Measurements from ENCODE around the gene GALP.
"Not testable (repeated sequence)": the region's sequence is repeated elsewhere in the genome, so short reads cannot be mapped to it uniquely, and the experiment has no call there.

The GALP gene

GRCh38 chr19:56159622-56160271 is 16.1 kb upstream of the GALP start:
- H3K4me1 ChIP-seq (ENCODE audit: control insufficient read depth, insufficient read depth, low read length, unreplicated experiment): no peaks in the 10 kb centered on the region
- H3K4me3 ChIP-seq (ENCODE audit: low read depth, low read length): no peak overlapping the region
- no peaks in the 10 kb centered on the region for H3K36me3 ChIP-seq (ENCODE audit: insufficient read depth, low read length)
- no peaks in the 10 kb centered on the region for H3K79me2 ChIP-seq (ENCODE audit: control insufficient read depth, insufficient read depth, low read length, unreplicated experiment)
- no peaks in the 10 kb centered on the region for H3K27me3 ChIP-seq (ENCODE audit: insufficient read depth, low read length)
- H3K27ac ChIP-seq (ENCODE audit: low read depth, low read length): no peak overlapping the region
- no peak overlapping the region for H2AFZ ChIP-seq (ENCODE audit: low read length, unreplicated experiment)

GRCh38 chr19:56161534-56161933 is 14.3 kb upstream of the GALP start:
- Histone ChIP-seq H3K79me2 (ENCODE audit: control insufficient read depth, insufficient read depth, low read length, unreplicated experiment) (no peaks in the 10 kb centered on the region), H3K4me1 (ENCODE audit: control insufficient read depth, insufficient read depth, low read length, unreplicated experiment) (no peaks in the 10 kb centered on the region), H3K4me3 (ENCODE audit: low read depth, low read length) (no peak overlapping the region), H3K27ac (ENCODE audit: low read depth, low read length) (no peak overlapping the region), H2AFZ (ENCODE audit: low read length, unreplicated experiment) (no peak overlapping the region), H3K36me3 (ENCODE audit: insufficient read depth, low read length) (no peaks in the 10 kb centered on the region), H3K27me3 (ENCODE audit: insufficient read depth, low read length) (no peaks in the 10 kb centered on the region)

- no peaks in the 10 kb centered on the region for H3K79me2 ChIP-seq (ENCODE audit: control insufficient read depth, insufficient read depth, low read length, unreplicated experiment)
- H3K27me3 ChIP-seq (ENCODE audit: insufficient read depth, low read length): no peaks in the 10 kb centered on the region
- no peaks in the 10 kb centered on the region for H3K36me3 ChIP-seq (ENCODE audit: insufficient read depth, low read length)
- no peak overlapping the region for H3K4me3 ChIP-seq (ENCODE audit: low read depth, low read length)
- H3K27ac ChIP-seq (ENCODE audit: low read depth, low read length): no peak overlapping the region
- no peak overlapping the region for H2AFZ ChIP-seq (ENCODE audit: low read length, unreplicated experiment)
- no peaks in the 10 kb centered on the region for H3K4me1 ChIP-seq (ENCODE audit: control insufficient read depth, insufficient read depth, low read length, unreplicated experiment)
These were observed 13.6 kb upstream of the GALP start for GRCh38 chr19:56162258-56162657.

- Histone ChIP-seq H2AFZ (ENCODE audit: low read length, unreplicated experiment) (no peak overlapping the region), H3K4me3 (ENCODE audit: low read depth, low read length) (no peak overlapping the region), H3K36me3 (ENCODE audit: insufficient read depth, low read length) (no peaks in the 10 kb centered on the region), H3K27me3 (ENCODE audit: insufficient read depth, low read length) (no peaks in the 10 kb centered on the region), H3K79me2 (ENCODE audit: control insufficient read depth, insufficient read depth, low read length, unreplicated experiment) (no peaks in the 10 kb centered on the region), H3K4me1 (ENCODE audit: control insufficient read depth, insufficient read depth, low read length, unreplicated experiment) (no peaks in the 10 kb centered on the region), H3K27ac (ENCODE audit: low read depth, low read length) (no peak overlapping the region)
These were observed 12.7 kb upstream of the GALP start for GRCh38 chr19:56163097-56163496.

- H3K27ac ChIP-seq (ENCODE audit: low read depth, low read length): no peak overlapping the region
- H3K4me1 ChIP-seq (ENCODE audit: control insufficient read depth, insufficient read depth, low read length, unreplicated experiment): no peaks in the 10 kb centered on the region
- no peak overlapping the region for H3K4me3 ChIP-seq (ENCODE audit: low read depth, low read length)
- no peak overlapping the region for H2AFZ ChIP-seq (ENCODE audit: low read length, unreplicated experiment)
- no peaks in the 10 kb centered on the region for H3K27me3 ChIP-seq (ENCODE audit: insufficient read depth, low read length)
- no peaks in the 10 kb centered on the region for H3K36me3 ChIP-seq (ENCODE audit: insufficient read depth, low read length)
- H3K79me2 ChIP-seq (ENCODE audit: control insufficient read depth, insufficient read depth, low read length, unreplicated experiment): no peaks in the 10 kb centered on the region
These were observed 8.7 kb upstream of the GALP start for GRCh38 chr19:56167064-56167578.

- no peak overlapping the region for H3K27ac ChIP-seq (ENCODE audit: low read depth, low read length)
- no peak overlapping the region for H3K4me3 ChIP-seq (ENCODE audit: low read depth, low read length)
- no peaks in the 10 kb centered on the region for H3K79me2 ChIP-seq (ENCODE audit: control insufficient read depth, insufficient read depth, low read length, unreplicated experiment)
- H2AFZ ChIP-seq (ENCODE audit: low read length, unreplicated experiment): no peak overlapping the region
- H3K27me3 ChIP-seq (ENCODE audit: insufficient read depth, low read length): peaks cover 8% of the 10 kb centered on the region
- no peaks in the 10 kb centered on the region for H3K36me3 ChIP-seq (ENCODE audit: insufficient read depth, low read length)
- H3K4me1 ChIP-seq (ENCODE audit: control insufficient read depth, insufficient read depth, low read length, unreplicated experiment): no peaks in the 10 kb centered on the region
These were observed 5.5 kb upstream of the GALP start for GRCh38 chr19:56170261-56170660.

- no peak overlapping the region for H3K4me3 ChIP-seq (ENCODE audit: low read depth, low read length)
- H3K27me3 ChIP-seq (ENCODE audit: insufficient read depth, low read length): peaks cover 10% of the 10 kb centered on the region
These were observed 1.7 kb upstream of the GALP start for GRCh38 chr19:56174086-56174485.

GRCh38 chr19:56174550-56174949 is 1.3 kb upstream of the GALP start:
- Histone ChIP-seq H3K36me3 (ENCODE audit: insufficient read depth, low read length) (no peaks in the 10 kb centered on the region), H3K4me3 (ENCODE audit: low read depth, low read length) (no peak overlapping the region), H2AFZ (ENCODE audit: low read length, unreplicated experiment) (no peak overlapping the region)

More at GRCh38 chr19:56174086-56174485, 1.7 kb upstream of the GALP start:
- H3K79me2 ChIP-seq (ENCODE audit: control insufficient read depth, insufficient read depth, low read length, unreplicated experiment): no peaks in the 10 kb centered on the region
- H3K4me1 ChIP-seq (ENCODE audit: control insufficient read depth, insufficient read depth, low read length, unreplicated experiment): no peaks in the 10 kb centered on the region
- H3K36me3 ChIP-seq (ENCODE audit: insufficient read depth, low read length): no peaks in the 10 kb centered on the region
- no peak overlapping the region for H3K27ac ChIP-seq (ENCODE audit: low read depth, low read length)
- no peak overlapping the region for H2AFZ ChIP-seq (ENCODE audit: low read length, unreplicated experiment)

GRCh38 chr19:56176310-56176709 is 502 bp downstream of the GALP start:
- H3K27me3 ChIP-seq (ENCODE audit: insufficient read depth, low read length); H3K4me1 ChIP-seq (ENCODE audit: control insufficient read depth, insufficient read depth, low read length, unreplicated experiment); H3K4me3 ChIP-seq (ENCODE audit: low read depth, low read length); H3K36me3 ChIP-seq (ENCODE audit: insufficient read depth, low read length); H3K79me2 ChIP-seq (ENCODE audit: control insufficient read depth, insufficient read depth, low read length, unreplicated experiment); H2AFZ ChIP-seq (ENCODE audit: low read length, unreplicated experiment); H3K27ac ChIP-seq (ENCODE audit: low read depth, low read length): not testable (repeated sequence)

More at GRCh38 chr19:56174550-56174949, 1.3 kb upstream of the GALP start:
- Histone ChIP-seq H3K4me1 (ENCODE audit: control insufficient read depth, insufficient read depth, low read length, unreplicated experiment) (no peaks in the 10 kb centered on the region), H3K27ac (ENCODE audit: low read depth, low read length) (no peak overlapping the region), H3K27me3 (ENCODE audit: insufficient read depth, low read length) (peaks cover 10% of the 10 kb centered on the region), H3K79me2 (ENCODE audit: control insufficient read depth, insufficient read depth, low read length, unreplicated experiment) (no peaks in the 10 kb centered on the region)

GRCh38 chr19:56176881-56177280 is 1.1 kb downstream of the GALP start:
- Histone ChIP-seq H3K36me3 (ENCODE audit: insufficient read depth, low read length) (no peaks in the 10 kb centered on the region), H3K27me3 (ENCODE audit: insufficient read depth, low read length) (peaks cover 10% of the 10 kb centered on the region), H3K79me2 (ENCODE audit: control insufficient read depth, insufficient read depth, low read length, unreplicated experiment) (no peaks in the 10 kb centered on the region), H3K4me1 (ENCODE audit: control insufficient read depth, insufficient read depth, low read length, unreplicated experiment) (no peaks in the 10 kb centered on the region), H2AFZ (ENCODE audit: low read length, unreplicated experiment) (no peak overlapping the region), H3K27ac (ENCODE audit: low read depth, low read length) (no peak overlapping the region), H3K4me3 (ENCODE audit: low read depth, low read length) (no peak overlapping the region)

GRCh38 chr19:56177564-56178243 is 1.9 kb downstream of the GALP start:
- peaks cover 10% of the 10 kb centered on the region for H3K27me3 ChIP-seq (ENCODE audit: insufficient read depth, low read length)
- no peak overlapping the region for H2AFZ ChIP-seq (ENCODE audit: low read length, unreplicated experiment)
- no peak overlapping the region for H3K27ac ChIP-seq (ENCODE audit: low read depth, low read length)
- no peaks in the 10 kb centered on the region for H3K36me3 ChIP-seq (ENCODE audit: insufficient read depth, low read length)
- H3K4me3 ChIP-seq (ENCODE audit: low read depth, low read length): no peak overlapping the region
- no peaks in the 10 kb centered on the region for H3K79me2 ChIP-seq (ENCODE audit: control insufficient read depth, insufficient read depth, low read length, unreplicated experiment)
- no peaks in the 10 kb centered on the region for H3K4me1 ChIP-seq (ENCODE audit: control insufficient read depth, insufficient read depth, low read length, unreplicated experiment)
